ENCODE data around the gene PDPK1.
"Not testable (repeated sequence)": the region's sequence is repeated elsewhere in the genome, so short reads cannot be mapped to it uniquely, and the experiment has no call there.

PDPK1 gene

DNA sequence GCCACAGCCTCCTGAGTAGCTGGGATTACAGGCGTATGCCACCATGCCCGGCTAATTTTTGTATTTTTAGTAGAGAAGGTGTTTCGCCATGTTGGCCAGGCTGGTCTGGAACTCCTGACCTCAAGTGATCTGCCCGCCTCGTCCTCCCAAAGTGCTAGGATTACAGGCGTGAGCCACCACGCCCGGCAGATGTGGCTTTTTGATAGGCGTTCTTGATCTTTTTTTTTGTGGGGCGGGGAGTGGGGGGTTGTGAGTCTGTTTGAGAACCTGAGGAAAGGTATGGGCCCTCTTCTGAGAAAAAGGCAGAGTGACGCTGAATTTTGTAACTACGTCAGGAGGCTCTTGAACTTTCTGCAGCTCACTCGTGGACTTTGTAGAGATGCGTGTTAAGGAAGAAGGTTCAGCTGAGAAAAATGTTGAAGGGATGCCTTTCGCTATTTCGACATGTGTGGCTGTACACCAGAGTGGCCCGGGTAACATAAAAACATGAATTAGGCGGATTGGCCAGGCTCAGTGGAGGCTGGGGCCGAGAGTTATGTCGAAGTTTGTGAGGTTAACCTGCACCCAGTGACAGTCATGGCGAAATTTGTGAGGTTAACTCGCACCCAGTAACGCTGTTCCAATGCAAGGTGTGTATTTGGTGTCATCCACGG is 1.5 kb downstream of the PDPK1 start:
- in situ Hi-C loops (cut with MboI; ENCODE audit: low sequenced_read_pairs) = not testable (repeated sequence)

DNA sequence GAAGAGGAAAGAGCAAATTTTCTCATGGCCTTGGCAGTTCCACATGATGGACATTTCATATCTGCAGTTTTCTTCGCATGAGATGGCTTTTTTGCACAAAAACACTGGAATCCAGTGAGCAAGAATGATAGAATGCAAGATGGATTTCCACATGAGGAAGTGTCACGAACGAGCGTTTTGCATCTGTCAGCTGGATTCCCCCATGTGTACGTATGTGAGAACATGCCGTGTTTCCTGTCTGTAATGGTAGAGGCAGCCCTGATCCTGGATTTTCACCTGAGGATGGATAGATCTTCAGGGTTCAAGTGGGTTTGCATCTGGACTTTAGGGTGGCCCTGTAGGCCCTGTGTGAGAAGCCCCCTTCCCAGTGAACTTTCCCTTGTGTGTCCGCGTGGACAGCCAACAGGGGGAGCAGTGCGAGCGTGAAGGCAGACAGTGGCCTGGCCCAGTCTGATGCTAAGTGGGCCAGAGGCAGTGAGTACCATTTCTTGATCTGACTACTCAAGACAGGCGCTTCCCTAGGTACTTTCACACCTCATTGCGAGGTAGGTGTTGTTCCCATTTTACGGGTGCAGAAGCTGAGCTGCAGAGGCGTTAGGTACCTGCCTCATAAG is 2.1 kb downstream of the PDPK1 start:
- in situ Hi-C loops (cut with MboI; ENCODE audit: low sequenced_read_pairs) = not testable (repeated sequence)

DNA sequence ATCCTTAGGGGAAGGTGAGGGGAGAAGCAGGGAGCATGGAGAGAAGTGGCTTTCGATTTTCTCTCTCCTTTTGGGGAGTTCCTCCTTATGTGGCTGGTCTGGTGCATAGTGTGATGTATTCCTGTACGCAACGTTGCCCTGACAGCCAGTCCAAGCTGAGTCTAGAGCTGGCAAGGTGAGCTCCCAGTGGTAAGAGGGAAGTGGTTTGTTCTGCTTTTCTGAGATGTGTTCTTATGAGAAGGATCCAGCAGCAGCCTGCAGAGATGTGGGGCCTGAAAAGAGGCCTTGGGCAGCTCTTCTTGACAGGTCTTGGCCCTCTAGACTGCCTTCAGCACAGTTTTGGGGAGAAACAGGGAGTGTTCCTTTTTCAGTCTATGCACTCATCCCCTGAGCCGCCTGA is 3.1 kb downstream of the PDPK1 start:
- in situ Hi-C loops (cut with MboI; ENCODE audit: low sequenced_read_pairs) = not testable (repeated sequence)

DNA sequence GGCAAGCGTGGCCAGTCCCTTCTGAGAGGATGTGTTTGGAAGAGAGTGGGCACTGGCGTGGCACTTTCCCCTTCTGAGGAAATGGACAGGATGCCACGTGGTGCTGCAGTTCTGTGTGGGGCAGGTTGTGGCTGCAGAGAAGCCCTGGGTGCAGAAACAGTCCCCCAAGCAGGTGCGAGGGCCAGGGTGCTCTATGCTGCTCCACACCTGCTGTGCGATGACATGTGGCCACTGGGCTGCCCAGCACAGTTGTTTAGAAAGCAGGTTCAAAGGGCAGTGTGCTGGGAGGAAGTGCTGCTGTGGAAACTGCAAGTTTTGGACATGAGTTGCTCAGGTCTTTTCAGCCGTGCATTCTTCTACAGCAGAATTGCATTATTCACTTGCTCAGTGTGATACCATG is 3.6 kb downstream of the PDPK1 start:
- in situ Hi-C loops (cut with MboI; ENCODE audit: low sequenced_read_pairs) = not testable (repeated sequence)

DNA sequence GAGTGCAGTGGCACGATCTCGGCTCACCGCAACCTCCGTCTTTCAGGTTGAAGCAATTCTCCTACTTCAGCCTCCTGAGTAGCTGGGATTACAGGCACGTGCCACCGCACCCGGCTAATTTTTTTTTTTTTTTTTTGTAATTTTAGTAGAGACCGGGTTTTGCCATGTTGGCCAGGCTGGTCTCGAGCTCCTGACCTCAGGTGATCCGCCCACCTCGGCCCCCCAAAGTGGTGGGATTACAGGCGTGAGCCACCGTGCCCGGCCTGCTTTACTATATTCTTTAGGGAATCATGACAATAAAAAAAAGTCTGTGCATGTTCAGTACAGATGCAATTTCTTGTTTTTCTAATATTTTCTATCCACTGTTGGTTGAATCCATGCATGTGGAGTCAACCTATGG is 6.0 kb downstream of the PDPK1 start:
- in situ Hi-C loops (cut with MboI; ENCODE audit: low sequenced_read_pairs) = not testable (repeated sequence)

DNA sequence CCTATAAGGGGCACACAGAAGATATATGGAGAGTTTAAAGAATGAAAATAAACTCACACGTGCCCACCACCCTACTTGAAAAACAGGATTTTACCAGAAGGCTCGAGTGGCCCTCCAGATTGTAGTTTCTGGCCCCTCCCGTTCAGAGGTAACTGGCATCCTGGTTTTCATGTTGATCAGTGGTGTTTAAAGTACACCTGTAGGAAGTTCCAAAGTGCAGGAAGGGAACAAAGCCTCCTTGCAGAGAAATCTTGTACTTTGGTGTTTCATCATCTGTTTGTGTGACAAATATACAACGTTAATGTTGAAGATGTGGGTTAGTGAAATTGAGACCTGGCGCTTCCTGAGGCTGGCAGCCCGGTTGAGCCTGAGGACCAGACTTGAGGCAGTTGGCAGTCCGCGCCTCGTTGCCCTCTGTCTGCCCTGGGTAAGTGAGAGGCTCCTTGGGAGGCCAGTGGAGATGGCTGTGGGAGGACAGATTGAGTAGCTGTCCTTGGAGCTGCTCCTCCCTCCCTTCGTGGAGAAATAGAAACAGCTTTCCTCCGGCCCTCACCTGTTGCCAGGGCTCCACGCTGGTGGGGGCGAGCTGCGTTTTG is 12.6 kb downstream of the PDPK1 start:
- in situ Hi-C loops (cut with MboI; ENCODE audit: low sequenced_read_pairs) = not testable (repeated sequence)

DNA sequence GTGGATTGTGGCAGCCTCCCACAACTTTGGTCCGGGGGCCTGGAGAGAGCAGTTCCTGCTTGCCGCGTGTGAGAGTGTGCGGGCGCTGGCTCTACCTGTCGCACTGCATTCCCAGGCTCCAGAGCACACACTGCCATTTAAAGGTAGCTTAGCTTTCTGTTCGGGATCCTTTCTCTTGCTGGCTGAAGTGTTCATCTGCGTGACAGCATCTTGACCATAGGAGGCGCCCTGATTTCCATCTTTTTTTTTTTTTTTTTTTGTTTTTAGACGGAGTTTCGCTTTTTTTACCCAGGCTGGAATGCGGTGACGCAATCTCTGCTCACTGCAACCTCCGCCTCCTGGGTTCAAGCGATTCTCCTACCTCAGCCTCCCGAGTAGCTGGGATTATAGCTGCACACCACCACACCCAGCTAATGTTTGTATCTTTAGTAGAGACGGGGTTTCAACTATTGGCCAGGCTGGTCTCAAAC is 13.6 kb downstream of the PDPK1 start:
- in situ Hi-C loops (cut with MboI; ENCODE audit: low sequenced_read_pairs) = not testable (repeated sequence)

DNA sequence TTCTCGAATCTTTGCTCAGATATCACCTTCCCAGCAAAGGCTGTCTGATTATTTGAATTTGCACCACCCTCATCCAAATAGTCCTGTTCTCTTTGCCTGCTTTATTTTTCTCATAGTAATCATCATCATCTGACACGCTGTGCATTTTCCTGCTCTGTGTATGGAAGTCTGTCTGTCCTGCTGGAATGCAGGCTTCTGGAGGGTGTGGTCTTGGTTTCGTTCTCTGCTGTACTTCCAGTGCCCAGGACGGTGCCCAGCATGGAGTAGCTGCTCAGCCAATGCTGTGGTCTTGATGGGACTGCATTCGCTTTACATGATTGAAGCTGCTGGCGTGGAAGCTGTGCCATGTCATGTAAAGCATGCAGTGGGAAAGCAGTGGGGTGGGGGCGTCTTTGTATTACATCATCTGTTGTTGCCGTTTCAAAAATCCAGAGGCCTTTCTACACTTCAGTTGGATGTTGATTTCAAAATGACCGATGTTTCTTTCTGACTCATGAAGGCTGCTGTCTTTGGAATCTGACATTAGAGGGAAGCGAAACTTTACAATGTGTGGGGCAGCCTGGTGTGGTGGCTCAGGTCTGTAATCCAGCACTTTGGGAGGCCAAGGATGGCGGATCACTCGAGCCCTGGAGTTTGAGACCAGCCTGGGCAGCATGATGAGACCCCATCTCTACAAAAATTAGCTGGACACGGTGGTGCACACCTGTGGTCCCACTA is 17.0 kb downstream of the PDPK1 start:
- in situ Hi-C loops (cut with MboI; ENCODE audit: low sequenced_read_pairs) = not testable (repeated sequence)

DNA sequence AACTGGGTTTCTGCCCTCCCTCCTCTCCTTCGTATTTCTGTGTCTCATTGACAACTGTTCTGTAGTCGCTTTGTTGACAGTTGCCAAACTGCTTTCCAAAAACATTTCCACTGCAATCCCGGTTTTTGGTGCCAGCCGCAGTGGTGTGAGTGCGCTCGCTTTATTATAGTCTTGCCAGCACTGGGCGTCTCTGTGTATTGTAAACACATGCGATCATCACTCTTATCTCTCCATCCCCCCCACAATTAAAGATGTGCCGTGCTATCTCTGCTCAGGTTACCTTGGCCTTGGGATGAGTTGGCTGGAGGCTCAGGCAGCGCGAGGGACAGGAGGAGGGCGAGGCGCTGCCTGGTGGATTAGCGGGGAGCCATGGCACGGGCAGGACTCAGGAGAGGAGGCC is 19.3 kb downstream of the PDPK1 start:
- in situ Hi-C loops (cut with MboI; ENCODE audit: low sequenced_read_pairs) = not testable (repeated sequence)

DNA sequence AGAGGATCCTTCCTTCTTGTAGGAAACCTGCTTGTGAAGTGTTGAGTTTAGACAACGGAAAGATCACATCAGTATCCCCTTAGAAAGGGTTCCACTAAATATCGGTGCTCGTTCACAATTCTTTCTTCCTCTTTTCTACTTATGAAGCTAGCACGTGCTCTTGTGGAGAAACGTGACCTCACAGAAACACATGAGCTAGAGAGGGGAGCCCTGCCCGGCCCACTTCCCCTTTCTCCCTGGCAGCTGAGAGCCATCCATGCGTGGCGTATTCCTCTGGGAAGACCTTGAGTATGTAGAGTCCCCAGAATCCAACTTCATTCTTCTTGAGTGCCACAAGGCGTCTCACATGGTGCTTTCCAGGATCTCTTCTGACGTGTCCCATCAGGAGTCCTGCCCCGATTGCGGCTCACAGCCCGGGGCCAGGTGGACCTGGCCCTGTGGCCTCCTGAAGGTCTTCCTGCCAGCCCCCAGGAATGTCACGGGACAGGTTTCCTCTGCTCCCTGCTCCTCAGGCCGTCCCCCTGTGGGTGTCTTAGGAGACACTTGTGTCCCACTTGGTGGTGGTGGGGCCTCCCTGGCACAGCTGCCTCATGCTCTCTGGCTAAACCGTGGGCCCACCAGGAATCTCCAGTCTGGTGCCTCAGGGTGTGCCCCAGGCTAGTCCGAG is 22.4 kb downstream of the PDPK1 start:
- in situ Hi-C loops (cut with MboI; ENCODE audit: low sequenced_read_pairs) = not testable (repeated sequence)

DNA sequence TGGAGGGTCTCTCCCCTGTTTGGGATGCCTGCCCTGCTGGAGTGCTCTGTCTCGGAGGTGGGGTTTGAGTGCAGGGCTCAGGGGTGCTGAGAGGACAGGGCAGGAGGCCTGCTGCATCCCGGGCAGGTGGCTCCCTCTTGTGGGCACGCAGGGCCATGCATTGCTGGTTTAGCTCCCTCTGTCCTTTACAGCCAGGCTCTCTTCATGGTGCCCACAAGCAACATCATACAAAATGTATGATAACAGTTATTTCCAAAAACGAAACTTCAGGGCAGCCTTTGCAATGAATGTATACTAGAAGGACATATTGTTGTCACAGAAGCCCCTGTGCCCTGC is 22.9 kb downstream of the PDPK1 start:
- in situ Hi-C loops (cut with MboI; ENCODE audit: low sequenced_read_pairs) = not testable (repeated sequence)

DNA sequence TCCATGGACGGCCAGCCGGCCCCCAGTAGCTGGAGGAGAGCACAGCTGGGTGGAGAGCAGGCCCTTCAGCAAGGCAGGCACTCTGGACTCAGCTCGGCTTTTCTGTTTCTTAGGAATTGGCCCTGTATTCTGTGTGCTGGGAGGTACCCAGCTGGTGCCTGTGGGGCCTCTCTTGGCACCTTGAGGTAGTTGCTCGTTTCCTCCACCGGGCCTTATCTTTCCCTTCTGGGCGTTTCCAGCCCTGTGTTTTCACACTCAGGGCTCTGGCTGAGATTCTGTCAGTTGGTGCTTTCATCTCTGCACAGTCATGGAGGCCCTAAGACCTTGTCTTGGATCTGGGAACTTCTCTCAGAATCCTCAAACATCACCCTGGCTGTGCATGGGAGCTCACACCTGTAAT is 29.7 kb downstream of the PDPK1 start:
- in situ Hi-C loops (cut with MboI; ENCODE audit: low sequenced_read_pairs) = not testable (repeated sequence)

DNA sequence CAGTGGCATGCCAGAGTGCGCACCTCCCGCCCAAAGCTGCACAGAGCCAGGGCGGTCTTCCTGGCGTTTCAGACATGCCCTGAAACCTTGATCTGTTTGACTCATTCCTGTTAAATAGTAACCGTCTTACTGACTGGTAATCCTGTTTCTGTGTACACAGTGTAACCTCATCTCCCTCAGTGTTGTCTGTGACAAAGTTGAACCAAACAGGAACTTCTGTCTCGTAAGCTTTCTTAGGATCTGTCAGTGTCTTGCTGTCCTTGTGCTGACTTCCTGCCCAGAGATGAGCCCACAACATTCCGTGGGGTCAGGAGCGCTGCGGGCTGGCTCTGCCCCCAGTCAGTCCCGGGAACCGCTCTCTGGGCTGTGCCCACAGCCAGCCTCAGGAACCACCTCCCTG is 30.8 kb downstream of the PDPK1 start:
- in situ Hi-C loops (cut with MboI; ENCODE audit: low sequenced_read_pairs) = not testable (repeated sequence)

DNA sequence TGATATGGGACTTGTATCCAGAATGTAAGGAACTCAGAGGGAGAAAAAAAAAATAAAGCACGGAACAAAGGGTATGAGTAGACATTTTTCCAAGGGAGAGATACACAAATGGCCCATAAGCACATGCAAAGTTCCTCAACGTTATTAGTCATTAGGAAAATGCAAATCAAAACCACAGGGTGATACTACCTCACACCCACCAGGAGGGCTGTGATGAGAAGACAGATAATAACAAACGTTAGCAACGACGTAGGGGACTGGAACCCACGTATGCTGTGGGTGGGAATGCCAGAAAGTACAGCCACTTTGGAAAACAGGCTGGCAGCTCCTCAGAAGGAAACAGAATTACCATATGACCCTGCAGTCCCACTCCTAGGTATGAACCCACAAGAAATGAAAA is 34.9 kb downstream of the PDPK1 start:
- in situ Hi-C loops (cut with MboI; ENCODE audit: low sequenced_read_pairs) = not testable (repeated sequence)

DNA sequence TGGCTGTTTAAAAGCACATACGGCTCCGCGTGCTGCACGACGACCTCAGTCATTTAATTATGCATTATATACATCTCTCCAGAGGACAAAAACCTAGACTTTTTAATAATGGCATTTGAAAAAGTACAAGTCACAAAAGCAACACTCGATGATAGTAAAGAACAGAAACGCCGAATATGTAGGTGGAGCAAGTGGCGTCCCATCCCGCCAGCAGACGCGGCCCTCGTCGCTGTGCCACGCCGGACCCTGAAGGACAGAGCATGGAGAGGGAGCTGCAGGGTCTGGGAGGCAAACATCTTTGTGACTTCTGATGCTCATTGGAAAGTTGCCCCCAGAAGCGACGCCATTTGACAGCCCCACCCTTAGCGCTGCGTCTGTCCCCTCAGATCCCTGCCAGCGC is 38.0 kb downstream of the PDPK1 start:
- in situ Hi-C loops (cut with MboI; ENCODE audit: low sequenced_read_pairs) = not testable (repeated sequence)

DNA sequence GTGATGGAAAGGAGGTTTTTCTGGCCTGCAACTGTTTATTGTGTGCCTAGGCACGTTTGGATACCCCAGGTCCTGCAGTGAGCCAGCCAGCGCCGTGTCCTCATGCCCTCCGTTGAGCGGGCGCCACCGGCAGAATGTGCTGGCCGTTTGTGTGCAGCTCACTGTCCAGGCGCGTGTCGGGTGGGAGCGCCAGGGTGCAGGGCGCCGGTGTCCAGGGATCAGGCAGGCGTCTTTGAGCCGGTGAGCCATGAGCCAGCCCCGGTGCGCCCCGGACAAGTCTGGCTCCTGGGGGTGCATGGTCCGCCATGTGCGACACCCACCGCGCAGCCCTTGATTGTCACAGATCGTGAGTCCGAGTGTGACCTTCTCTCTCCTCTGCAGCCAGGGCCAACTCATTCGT is 39.2 kb downstream of the PDPK1 start:
- in situ Hi-C loops (cut with MboI; ENCODE audit: low sequenced_read_pairs) = not testable (repeated sequence)

DNA sequence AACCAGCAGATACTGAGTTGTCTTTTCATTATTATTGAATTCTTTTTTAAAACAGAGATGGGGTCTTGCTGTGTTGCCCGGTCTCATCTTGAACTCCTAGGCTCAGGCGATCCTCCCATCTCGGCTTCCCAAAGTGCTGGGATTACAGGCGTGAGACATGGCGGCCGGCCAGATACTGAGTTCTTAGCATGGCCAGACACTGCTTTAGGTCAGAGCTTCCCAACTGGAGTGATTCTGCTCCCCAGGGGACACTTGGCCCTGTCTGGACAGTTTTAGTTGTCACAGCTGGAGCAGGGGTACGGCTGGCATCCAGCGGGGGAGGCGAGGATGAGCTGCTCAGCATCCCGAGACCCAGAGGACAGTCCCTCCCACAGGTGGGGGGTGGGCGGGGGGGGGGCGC is 41.1 kb downstream of the PDPK1 start:
- in situ Hi-C loops (cut with MboI; ENCODE audit: low sequenced_read_pairs) = not testable (repeated sequence)

DNA sequence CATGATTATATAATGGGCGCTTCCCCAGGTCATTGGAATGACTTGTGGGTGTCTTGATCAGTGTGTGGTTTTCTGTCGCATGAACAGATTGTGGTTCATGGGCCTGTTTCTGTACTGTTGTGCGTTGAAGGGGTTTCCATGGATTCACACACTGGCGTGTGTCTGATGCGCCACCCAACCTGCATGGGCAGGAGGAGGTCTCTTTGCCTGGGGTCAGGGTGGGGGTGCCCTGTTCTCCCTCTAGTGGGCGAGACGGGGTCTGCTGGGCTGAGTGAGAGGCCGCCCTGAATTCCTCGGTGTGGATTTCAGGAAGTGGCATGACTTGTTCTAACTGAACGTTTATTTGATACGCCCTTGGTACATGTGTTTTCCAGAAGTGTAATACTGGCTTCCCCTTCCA is 42.3 kb downstream of the PDPK1 start:
- in situ Hi-C loops (cut with MboI; ENCODE audit: low sequenced_read_pairs) = not testable (repeated sequence)

DNA sequence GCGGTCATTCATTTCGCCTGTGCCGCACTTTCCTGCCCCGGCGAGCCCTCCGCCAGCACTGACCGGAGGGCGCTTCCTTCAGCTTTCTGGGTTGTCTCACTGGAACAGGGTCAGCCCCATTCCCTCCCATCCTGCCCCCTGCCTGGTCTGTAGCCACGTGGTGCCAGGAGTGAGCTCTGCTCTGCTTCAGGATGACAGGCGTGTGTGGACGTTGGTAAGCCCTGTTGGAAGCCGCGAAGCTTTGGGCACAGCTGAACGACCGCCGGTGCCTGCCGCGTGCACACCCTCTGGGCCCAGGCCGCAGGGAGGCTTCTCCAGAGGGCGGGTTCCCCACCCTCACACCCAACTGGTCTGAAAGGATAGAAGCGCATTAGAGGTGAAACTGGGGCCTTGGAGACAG is 43.0 kb downstream of the PDPK1 start:
- in situ Hi-C loops (cut with MboI; ENCODE audit: low sequenced_read_pairs) = not testable (repeated sequence)

DNA sequence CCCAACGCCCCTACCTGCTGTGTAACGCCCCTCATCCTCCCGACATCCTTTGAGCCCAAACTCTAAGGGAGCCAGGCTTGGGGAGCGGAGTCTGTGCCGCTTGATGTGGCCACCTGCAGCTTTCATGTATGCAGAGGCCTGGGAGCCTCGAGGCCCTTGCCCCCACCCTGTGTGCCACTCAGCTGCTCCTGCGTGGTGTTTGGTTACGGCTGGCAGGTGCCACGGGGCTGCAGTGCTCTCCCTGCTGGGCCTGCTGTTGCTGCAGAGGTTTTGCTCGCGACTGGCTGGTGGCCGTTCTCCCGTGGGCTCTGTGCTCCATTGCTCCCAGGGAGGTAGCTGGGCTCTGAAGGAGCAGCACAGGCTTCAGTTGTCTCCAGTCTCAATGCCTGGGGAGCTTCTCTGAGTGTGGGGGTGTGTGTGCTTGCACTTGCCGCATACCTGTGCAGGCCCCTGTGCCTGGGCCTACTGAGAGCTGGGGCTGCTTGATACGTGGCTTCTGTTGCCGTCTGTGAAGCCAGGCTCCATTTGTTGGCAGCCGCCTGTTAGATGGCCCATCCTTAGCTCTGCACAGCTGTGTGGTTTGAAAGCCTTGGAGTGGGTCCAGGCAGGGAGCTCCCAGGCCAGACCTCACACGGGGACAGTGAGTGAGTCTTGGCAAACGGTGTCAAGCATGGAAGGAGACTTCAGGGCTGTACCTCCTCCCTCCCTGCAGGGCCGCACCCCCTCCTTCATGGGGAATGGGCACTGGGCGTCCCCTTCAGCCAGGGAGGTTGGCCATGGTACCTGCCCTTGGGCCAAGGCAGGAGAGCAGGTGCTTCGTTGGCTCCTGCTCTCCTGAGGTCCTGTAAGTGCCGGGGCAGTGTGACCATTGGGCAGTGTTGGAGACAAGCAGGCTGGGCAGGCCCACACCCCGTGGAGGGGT is 47.2 kb downstream of the PDPK1 start:
- in situ Hi-C loops (cut with MboI; ENCODE audit: low sequenced_read_pairs) = no loop called here

Data from HL-60/S4 treated with phorbol 12-myristate 13-acetate at 8.2 ng/mL for 4 days and 3 days (cell line).